ACHN (cell line): Measurements from ENCODE around the gene SCMH1.

Experiments used
- DNase-seq: peaks from one replicate; pipeline ENCODE4 v3.0.0-alpha.2; 2015
- in situ Hi-C: cut with HindIII; loops from 2 replicates; pipeline ENCODE4 v1.10.0; 2017; ENCODE audit warnings: low sequenced_read_pairs, low pct_ligation_motif_present, low pct_unique_long_range_greater_than_20kb

Gene SCMH1

GRCh38 chr1:41022424-41022823 is 219.7 kb downstream of the SCMH1 start:
- in situ Hi-C loops, result no loop called here
- DNase-seq, result no peak

DNA sequence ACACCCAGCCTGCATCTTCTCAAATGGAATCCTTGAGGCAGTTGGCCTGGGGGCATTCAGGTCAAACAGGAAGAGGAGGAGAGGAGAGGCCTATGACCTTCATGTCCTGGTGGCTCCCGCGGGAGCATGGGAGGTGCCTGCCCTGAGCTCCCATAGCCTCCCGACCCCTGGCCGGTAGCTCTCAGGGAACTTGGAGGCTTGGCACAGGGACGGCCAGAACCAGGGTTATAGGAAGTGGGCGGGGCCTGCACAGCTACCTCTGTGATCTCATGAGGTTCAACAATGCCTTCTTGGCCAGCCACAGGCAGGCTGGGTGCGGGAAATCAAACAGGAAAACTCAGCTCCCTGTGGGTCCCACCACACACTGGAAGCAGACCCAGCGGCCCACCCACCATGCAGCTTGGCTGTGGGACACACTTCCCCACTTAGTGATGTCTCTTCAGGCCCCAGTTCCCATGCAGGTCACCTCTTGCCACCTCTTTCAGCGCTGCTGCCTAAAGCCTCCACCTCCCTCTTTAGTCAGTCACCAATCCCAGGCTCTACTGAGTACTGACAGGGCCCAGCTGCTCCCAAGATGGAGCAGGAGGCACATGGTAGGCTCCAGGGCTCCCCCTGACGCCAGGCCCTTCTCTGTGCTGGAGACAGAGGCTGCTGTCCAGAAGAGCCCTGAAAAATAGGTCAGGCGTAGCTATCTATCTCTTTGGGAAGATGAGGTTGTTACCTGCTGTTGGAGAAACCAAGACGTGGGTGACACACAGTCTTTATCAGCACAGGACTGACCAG is 220.4 kb downstream of the SCMH1 start, which contains the start of gene SLFNL1:
SLFNL1 (minus strand) TSS at position 200 of the 783 bp plus-strand sequence. CDS start 1,065 bp downstream, outside the sequence.
- in situ Hi-C loops, result no loop called here
- DNase-seq, result no peak

- in situ Hi-C loops, result no loop called here
- no peak for DNase-seq
Measured at GRCh38 chr1:41020654-41021053, 221.5 kb downstream of the SCMH1 start.

DNA sequence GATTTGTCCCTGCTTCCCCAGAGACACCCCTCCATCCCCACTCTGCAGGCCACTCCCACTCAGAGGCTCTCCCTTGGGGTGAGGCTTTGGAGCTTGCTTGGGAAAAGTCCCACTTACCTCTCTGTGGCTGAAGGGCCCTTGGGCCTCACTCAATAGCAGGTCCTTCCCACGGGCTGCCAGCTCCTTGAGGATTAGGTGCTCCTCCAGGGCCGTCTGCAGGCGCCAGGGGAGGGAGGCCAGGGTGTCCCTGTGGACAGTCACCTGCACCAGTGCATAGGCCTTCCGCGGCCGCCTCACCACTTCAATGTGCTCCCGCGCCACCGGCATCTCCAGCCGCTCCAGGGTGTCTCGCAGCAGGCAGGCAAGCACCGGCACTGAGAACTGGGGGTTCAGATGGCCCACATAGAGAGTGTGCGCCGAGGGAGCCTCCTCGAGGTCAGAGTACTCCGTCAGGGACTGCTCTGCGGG is 222.0 kb downstream of the SCMH1 start:
- no peak for DNase-seq
- in situ Hi-C loops, result no loop called here

- no peak for DNase-seq
- in situ Hi-C loops, result no loop called here
Measured at GRCh38 chr1:41019353-41019745, 222.8 kb downstream of the SCMH1 start.

GRCh38 chr1:41018018-41018410 is 224.1 kb downstream of the SCMH1 start:
- in situ Hi-C loops, result no loop called here
- no peak for DNase-seq

- no peak for DNase-seq
- in situ Hi-C loops, result no loop called here
Measured at GRCh38 chr1:41017141-41018017, 224.7 kb downstream of the SCMH1 start.

- in situ Hi-C loops, result no loop called here
- no peak for DNase-seq
Measured at GRCh38 chr1:41015897-41016470, 226.1 kb downstream of the SCMH1 start.

GRCh38 chr1:41015281-41015896 is 226.7 kb downstream of the SCMH1 start:
- DNase-seq, result no peak
- in situ Hi-C loops, result no loop called here

DNA sequence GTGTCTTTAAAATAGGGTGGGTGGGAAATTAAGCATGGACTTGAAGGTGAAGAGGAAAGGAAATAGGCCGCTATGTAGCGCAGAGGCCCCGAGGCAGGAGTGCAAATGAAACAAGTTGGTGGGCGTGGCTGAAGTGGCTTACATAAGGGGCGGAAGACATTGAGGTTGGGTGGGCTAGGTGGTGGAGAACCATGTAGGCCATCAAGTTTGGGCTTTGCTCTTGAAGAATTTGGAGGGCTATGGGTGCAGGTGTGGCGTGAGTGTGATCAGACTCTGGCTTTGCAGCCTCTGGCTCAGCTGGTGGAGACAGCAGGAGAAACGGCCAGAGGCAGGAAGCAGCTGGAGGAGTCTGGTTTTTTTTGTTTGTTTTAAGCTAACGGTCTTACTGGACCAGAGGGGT is 227.2 kb downstream of the SCMH1 start:
- no peak for DNase-seq
- in situ Hi-C loops, result no loop called here

DNA sequence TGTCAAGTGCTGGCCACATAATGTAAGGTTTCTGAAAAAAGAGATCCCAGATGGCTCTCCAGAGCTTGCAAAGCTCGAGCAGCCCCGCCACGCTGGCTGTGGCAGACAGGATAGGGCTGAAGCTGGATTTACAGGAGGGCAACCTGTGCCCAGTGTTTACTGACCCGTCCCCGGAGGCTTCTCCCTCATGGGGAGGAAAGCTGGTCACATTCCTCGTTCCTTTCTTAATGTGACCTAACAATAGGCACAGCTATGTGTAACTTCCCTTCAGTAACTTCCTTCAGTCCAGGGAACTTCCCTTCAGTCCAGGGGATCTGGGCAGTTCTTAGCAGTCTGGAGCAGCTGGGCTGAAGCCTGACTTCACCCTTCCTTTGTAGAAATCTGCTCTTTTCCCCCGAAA is 228.3 kb downstream of the SCMH1 start:
- in situ Hi-C loops, result no loop called here

DNA sequence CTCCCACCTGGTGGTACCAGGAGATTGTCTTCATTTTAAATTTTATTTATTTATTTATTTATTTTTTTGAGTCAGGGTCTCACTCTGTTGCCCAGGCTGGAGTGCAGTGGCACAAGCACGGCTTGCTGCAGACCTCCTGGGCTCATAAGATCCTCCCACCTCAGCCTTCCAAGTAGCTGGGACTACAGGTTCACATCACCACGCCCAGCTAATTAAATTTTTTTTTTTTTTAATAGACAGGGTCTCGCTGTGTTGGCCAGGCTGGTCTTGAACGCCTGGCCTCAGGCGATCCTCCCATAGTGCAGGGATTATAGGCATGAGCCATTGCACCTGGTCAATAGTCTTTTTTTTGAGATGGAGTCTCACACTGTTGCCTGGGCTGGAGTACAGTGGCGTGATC is 229.1 kb downstream of the SCMH1 start:
- DNase-seq, result no peak
- in situ Hi-C loops, result no loop called here

More for the DNA sequence above, 228.3 kb downstream of the SCMH1 start:
- no peak for DNase-seq

DNA sequence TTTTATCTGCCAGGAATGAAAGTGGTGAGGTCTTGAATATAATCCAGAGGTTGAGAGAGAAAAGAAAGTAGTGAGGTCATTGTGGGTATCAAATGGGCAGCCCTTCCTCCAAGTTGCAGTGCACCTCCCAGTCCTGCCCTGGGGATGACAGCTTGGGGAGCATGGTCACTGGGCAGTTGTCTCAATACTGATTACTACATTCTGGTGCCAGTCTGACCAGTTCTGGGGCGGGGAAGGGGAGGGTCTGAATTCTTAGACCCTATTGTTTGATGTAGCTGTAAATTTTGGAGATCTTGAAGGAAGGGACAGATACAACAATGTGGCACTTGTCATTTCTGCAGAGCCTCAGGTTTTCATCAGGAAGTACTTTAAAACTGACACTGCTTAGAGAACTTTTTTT is 231.8 kb downstream of the SCMH1 start:
- in situ Hi-C loops, result no loop called here
- DNase-seq, result no peak

DNA sequence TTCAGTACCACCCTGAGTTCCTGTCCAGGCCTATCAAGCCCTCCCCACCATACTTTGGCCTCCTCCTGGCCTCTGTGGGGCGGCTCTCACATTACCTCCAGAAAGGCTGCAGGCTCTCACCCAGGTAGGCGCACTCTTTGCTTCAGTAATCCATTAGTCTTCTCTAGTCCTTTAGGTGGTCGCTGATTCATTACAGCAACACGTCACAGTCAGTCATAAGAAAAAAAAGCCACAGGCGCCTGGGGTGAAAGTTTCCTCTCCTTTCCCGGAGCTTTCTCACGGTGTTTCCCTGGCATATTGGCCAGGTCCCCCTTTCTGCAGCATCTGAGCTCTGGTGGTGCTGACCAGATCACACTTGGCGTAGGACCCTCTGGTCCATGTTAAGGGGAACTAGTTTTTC is 232.6 kb downstream of the SCMH1 start:
- in situ Hi-C loops, result no loop called here
- DNase-seq, result no peak

GRCh38 chr1:41006942-41007865 is 234.9 kb downstream of the SCMH1 start:
- DNase-seq, result no peak
- in situ Hi-C loops, result no loop called here

DNA sequence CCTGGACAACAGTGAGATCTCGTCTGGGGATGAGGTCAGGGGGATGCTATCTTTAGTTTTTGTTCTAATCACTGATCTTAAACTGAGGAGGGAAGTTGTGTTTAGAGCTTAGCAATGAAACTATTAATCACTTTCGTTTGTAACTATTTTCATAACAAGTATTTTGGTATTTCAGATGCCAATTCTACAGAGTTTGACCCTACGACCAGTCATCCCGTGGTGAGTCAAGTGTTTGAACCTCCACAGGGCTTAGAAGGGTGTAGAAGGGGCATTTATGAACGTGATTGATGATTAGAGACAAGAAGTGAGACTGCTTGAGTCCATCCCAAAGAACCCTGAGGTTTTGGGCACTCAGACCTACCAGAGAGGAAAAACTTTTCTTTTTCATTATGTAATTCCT is 236.2 kb downstream of the SCMH1 start:
- DNase-seq, result no peak
- in situ Hi-C loops, result no loop called here

- DNase-seq, result peak; percentile 99
- in situ Hi-C loops, result no loop called here
Measured at GRCh38 chr1:41003640-41004220, 238.4 kb downstream of the SCMH1 start.
